ENCODE measurements around the gene ACTN3.

The ACTN3 gene

DNA sequence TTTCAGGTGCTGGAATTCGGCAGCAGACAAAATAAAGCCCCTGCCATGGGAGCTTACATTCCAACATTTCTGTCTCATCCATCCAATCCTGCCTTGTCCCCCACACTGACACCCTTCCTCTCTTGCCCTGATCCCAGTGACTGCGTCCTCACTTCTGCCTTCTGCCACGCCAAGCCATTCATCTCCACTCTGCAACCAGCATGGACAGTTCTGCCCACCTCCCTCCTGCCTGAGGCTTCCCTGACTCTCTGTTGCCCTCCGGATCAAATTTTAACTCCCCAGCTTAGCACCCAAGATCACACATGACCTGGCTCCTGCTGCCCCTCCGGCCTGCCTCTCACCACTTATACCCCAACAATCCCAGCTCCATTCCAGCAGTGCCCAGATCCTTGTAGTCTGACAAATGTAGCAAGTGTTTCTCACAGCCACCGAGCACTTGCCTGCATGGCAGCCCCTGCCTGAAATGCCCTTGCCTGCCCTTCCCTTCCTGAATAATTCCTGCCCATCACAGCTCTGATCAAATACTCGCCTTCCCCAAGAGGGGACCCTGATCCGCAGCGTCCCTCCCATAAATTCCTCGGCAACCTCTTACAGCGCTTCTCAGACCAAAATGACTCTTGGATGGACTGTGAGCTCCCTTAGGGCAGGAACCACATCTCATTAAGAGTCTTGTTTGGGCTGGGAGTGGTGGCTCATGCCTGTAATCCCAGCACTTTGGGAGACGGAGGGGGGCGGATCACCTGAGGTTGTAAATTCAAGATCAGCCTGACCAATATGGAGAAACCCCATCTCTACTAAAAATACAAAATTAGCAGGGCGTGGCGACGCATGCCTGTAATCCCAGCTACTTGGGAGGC lies 2.3 kb downstream of the ACTN3 start:
- ATAC-seq (replicated peaks) (no peak), DNase-seq (no peak)
- Mint-ChIP-seq H3K4me1 (ENCODE audit: low read depth in 2 of 2) (peaks cover 11 to 16% of the 10 kb centered on the region in 2 donors), H3K27ac (peak overlapping the region in 1 of 2 donors; percentile 35), H3K4me3 (no peak overlapping the region), H3K36me3 (ENCODE audit: insufficient read depth) (no peaks in the 10 kb centered on the region), H3K27me3 (no peaks in the 10 kb centered on the region), H3K9me3 (no peaks in the 10 kb centered on the region)

DNA sequence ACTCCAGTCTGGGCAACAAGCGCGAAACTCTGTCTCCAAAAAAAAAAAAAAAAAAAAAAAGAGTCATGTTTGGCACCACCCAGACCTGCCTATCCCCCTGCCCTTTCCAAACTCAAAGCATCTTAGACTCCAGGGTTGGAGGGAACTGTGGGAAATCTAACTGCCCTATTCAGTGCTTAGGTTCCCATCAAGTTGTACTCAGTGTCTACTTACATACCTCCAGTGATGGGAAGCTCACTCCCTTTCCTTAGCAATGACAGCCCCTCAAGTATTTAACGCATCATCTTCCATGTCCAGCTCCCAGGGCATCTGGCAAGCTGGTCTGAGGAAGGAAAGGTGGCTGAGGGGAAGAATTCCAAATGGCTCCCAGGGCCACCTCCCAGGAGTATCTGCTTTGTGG lies 3.0 kb downstream of the ACTN3 start:
- Mint-ChIP-seq H3K27ac (no peak overlapping the region), H3K36me3 (ENCODE audit: insufficient read depth) (no peaks in the 10 kb centered on the region), H3K27me3 (no peaks in the 10 kb centered on the region), H3K4me3 (no peak overlapping the region), H3K9me3 (no peaks in the 10 kb centered on the region), H3K4me1 (ENCODE audit: low read depth in 2 of 2) (peaks cover 6 to 11% of the 10 kb centered on the region in 2 donors)
- DNase-seq (no peak), ATAC-seq (replicated peaks) (no peak)

DNA sequence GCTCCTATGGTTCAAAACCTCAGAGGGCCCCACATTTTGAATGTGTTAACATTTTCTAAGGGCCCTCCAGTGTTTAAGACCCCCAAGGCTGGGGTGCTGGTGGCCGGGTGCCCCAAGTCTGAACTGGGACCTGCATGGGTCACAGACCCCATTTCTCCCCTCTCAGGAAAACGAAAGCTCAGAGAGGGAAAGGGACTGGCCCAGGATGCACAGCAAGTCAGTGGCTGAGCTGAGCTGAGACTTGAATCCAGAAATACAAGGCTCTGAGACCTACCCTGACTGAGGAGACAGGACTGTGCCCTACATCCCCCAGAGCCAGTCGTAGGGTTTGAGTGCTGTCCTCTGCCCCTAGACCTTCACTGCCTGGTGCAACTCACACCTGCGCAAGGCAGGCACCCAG lies 4.2 kb downstream of the ACTN3 start:
- Mint-ChIP-seq H3K36me3 (ENCODE audit: insufficient read depth) (no peaks in the 10 kb centered on the region), H3K4me3 (no peak overlapping the region)

DNA sequence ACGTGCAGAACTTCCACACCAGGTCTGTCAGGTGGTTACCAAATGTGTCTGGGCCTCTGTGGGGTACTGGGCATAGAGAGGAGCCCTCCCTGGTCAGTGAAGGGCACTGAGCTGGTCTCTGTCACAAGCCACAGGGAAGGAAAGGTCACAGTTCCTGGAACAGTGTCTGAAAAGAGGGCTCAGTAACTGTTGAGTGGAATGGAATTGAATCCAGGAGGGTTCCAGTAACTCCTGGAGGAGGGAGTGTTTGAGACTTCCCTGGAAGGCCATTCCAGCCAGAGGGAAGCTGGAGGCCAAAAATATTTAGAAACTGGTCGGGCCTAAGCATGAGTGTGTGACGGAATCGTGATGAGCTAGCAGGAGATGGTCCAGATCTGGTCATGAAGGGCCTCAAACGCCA lies 7.9 kb downstream of the ACTN3 start:
- H3K4me1 Mint-ChIP-seq (ENCODE audit: low read depth in 2 of 2): no peaks in the 10 kb centered on the region
- ATAC-seq (replicated peaks) (no peak), DNase-seq (no peak)
- H3K27ac Mint-ChIP-seq: no peak overlapping the region
- H3K9me3 Mint-ChIP-seq: no peaks in the 10 kb centered on the region
- peaks cover 4% of the 10 kb centered on the region for H3K36me3 Mint-ChIP-seq (ENCODE audit: insufficient read depth)
- no peak overlapping the region for H3K4me3 Mint-ChIP-seq
- peaks cover 0 to 7% of the 10 kb centered on the region in 2 donors for H3K27me3 Mint-ChIP-seq

More for the DNA sequence above, 4.2 kb downstream of the ACTN3 start:
- no peak for DNase-seq
- no peak overlapping the region for H3K27ac Mint-ChIP-seq
- no peaks in the 10 kb centered on the region for H3K27me3 Mint-ChIP-seq
- no peaks in the 10 kb centered on the region for H3K9me3 Mint-ChIP-seq
- no peak for ATAC-seq (replicated peaks)
- peaks cover 3 to 6% of the 10 kb centered on the region in 2 donors for H3K4me1 Mint-ChIP-seq (ENCODE audit: low read depth in 2 of 2)

DNA sequence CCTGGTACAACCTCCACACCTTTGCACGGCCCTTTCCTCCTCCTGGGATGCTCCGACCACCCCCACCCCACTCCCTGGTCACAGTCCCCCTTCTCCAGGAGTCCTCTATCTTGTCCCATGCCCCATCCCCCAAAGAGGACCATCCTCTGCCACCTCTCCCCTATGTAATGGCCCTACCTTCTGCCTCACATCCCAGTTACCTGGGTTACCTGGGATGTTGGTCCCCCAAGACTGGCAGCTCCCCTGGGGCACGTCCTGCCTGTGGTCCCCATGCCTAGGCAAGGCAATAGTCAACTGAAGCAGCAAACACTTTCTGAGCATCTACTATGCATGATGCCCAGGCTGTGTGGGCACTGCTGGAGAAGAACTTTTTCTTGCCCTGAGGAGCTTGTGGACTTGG lies 8.7 kb downstream of the ACTN3 start:
- Mint-ChIP-seq H3K4me3 (no peak overlapping the region), H3K9me3 (no peaks in the 10 kb centered on the region), H3K27me3 (peaks cover 0 to 7% of the 10 kb centered on the region in 2 donors), H3K4me1 (ENCODE audit: low read depth in 2 of 2) (no peaks in the 10 kb centered on the region), H3K27ac (no peak overlapping the region), H3K36me3 (ENCODE audit: insufficient read depth) (peaks cover 4% of the 10 kb centered on the region)
- ATAC-seq (replicated peaks) (no peak), DNase-seq (no peak)

DNA sequence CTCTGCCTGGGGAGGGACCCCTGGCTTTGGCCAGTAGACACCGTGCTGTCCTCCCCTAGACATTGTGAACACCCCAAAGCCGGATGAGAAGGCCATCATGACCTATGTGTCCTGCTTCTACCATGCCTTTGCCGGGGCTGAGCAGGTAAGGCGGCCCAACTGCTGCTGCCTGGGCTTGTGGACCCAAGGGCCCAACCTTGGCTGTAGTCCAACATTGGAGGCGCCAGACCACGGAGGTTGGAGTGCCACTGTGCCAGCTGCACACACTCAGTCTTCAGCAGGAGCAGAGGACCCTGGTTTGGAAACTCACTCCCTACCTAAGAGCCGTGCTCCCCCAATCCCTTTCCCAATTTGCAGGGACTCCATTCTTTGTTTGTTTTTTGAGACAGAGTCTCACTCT lies 9.4 kb downstream of the ACTN3 start:
- Mint-ChIP-seq H3K27me3 (peaks cover 0 to 7% of the 10 kb centered on the region in 2 donors), H3K4me3 (no peak overlapping the region), H3K36me3 (ENCODE audit: insufficient read depth) (peaks cover 4% of the 10 kb centered on the region), H3K27ac (no peak overlapping the region), H3K9me3 (no peaks in the 10 kb centered on the region), H3K4me1 (ENCODE audit: low read depth in 2 of 2) (no peaks in the 10 kb centered on the region)
- DNase-seq: no peak
- ATAC-seq (replicated peaks): no peak

DNA sequence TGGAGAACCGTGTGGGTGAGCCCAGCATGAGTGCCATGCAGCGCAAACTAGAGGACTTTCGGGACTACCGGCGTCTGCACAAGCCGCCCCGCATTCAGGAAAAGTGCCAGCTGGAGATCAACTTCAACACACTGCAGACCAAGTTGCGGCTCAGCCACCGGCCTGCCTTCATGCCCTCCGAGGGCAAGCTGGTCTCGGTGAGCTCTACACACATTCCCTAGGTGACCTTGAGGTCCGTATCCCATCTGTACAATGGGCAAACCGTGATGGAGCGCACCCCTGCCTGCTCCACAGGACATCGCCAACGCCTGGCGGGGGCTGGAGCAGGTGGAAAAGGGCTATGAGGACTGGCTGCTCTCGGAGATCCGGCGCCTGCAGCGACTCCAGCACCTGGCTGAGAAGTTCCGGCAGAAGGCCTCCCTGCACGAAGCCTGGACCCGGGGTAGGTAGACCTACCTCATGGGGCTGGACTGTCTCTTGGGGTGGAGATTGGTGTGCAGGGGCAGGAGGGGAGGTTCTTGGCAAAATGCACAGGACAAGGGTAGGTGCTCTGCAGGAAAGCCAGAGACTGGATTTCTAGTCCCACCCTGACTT lies 11.1 kb downstream of the ACTN3 start:
- H3K27me3 Mint-ChIP-seq: peaks cover 0 to 7% of the 10 kb centered on the region in 2 donors
- no peak overlapping the region for H3K27ac Mint-ChIP-seq
- H3K36me3 Mint-ChIP-seq (ENCODE audit: insufficient read depth): peaks cover 4% of the 10 kb centered on the region
- no peaks in the 10 kb centered on the region for H3K4me1 Mint-ChIP-seq (ENCODE audit: low read depth in 2 of 2)
- DNase-seq (no peak), ATAC-seq (replicated peaks) (no peak)
- H3K4me3 Mint-ChIP-seq: no peak overlapping the region
- H3K9me3 Mint-ChIP-seq: no peaks in the 10 kb centered on the region

DNA sequence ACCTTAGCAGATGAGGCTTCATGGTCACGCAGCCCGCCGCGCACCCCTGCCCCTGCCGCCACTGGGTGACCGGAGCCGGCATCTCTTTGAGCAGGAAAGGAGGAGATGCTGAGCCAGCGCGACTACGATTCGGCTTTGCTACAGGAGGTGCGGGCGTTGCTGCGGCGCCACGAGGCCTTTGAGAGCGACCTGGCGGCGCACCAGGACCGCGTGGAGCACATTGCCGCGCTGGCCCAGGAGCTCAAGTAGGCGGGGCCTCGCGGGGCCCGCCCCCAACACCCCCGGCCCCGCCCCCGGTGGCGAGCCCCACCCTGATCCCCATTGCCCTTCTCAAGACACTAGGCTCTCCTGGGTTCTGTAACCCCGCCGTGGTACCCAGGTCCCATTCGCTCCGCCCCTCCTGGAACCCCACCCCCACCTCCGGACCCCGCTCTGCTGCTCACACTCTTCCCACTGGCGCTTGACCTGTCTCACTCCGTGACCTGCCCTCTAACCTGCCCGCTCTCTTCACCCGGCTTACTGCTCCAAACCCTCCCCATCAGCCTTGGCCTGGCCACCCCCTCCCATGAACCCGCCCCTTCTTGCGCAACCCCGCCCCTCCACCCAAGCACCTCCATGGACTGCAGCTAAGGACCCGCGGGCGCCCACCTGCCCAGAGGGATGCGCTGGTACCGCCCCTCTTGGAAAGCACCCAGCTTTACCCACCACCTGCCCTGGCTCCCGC lies 12.6 kb downstream of the ACTN3 start:
- ATAC-seq (replicated peaks): peak; percentile 80
- Mint-ChIP-seq H3K4me1 (ENCODE audit: low read depth in 2 of 2) (no peaks in the 10 kb centered on the region), H3K4me3 (peak overlapping the region in 1 of 2 donors; percentile 42), H3K9me3 (no peaks in the 10 kb centered on the region), H3K27ac (no peak overlapping the region), H3K36me3 (ENCODE audit: insufficient read depth) (peaks cover 4% of the 10 kb centered on the region), H3K27me3 (peaks cover 0 to 7% of the 10 kb centered on the region in 2 donors)
- DNase-seq: no peak

DNA sequence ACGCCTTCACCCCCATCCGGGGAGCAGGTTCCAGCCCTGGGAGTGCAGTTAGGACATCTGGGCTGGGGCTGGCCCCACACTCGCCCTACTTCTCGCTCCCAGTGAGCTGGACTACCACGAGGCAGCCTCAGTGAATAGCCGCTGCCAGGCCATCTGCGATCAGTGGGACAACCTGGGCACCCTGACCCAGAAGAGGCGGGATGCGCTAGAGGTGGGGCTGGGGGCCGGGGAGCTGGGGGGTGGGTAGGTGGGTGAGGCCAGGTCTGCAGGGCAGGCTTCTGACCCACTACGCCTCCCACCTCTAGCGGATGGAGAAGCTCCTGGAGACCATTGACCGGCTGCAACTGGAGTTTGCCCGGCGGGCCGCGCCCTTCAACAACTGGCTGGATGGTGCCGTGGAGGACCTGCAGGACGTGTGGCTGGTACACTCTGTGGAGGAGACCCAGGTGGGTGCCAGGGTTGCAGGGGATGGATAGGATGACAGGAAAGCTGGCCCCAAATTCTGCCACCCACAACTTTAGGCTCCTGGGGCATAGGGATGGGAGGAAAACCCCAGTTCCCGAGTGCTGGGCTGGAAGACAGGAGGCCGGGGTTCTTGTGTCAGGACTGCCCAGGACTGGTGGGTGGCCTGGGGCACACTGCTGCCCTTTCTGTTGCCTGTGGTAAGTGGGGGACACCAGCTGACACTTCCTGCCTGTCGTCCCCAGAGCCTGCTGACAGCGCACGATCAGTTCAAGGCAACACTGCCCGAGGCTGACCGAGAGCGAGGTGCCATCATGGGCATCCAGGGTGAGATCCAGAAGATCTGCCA lies 13.4 kb downstream of the ACTN3 start:
- ATAC-seq (replicated peaks): no peak
- Mint-ChIP-seq H3K27ac (no peak overlapping the region), H3K4me3 (no peak overlapping the region), H3K27me3 (peaks cover 0 to 7% of the 10 kb centered on the region in 2 donors), H3K36me3 (ENCODE audit: insufficient read depth) (peaks cover 4% of the 10 kb centered on the region), H3K4me1 (ENCODE audit: low read depth in 2 of 2) (no peaks in the 10 kb centered on the region), H3K9me3 (no peaks in the 10 kb centered on the region)
- DNase-seq: no peak

DNA sequence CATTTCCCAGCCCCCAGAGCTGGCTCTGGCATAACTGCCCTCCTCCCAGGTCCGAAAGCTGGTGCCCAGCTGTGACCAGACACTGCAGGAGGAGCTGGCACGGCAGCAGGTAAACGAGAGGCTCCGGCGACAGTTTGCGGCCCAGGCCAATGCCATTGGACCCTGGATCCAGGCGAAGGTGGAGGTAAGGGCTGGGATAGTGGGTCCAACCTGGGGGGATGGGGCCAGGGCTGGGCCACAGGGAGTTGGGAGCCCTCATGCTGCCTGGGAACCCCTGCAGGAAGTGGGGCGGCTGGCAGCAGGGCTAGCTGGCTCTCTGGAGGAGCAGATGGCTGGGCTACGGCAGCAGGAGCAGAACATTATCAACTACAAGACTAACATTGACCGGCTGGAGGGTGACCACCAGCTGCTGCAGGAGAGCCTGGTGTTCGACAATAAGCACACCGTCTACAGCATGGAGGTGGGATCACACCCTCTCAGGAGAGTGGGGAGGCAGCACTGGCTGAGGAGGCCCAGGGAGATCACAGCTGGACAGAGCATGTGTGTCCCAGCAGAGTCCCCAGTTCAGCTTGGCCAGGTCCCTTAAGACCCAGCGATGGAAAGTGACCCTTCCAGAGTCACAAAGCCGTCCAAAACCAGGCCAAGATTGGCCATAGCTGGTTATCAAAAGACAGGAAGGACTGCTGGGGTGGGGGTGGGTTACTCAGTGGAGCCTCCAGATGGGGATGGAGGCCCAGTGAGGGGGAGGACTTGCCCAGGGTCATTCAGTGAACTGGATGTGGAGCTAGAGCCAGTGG lies 14.7 kb downstream of the ACTN3 start:
- DNase-seq: no peak
- H3K36me3 Mint-ChIP-seq (ENCODE audit: insufficient read depth): peaks cover 2% of the 10 kb centered on the region
- H3K4me1 Mint-ChIP-seq (ENCODE audit: low read depth in 2 of 2): no peaks in the 10 kb centered on the region
- ATAC-seq (replicated peaks): no peak
- no peak overlapping the region for H3K27ac Mint-ChIP-seq
- peaks cover 0 to 7% of the 10 kb centered on the region in 2 donors for H3K27me3 Mint-ChIP-seq
- H3K9me3 Mint-ChIP-seq: no peaks in the 10 kb centered on the region
- H3K4me3 Mint-ChIP-seq: no peak overlapping the region

DNA sequence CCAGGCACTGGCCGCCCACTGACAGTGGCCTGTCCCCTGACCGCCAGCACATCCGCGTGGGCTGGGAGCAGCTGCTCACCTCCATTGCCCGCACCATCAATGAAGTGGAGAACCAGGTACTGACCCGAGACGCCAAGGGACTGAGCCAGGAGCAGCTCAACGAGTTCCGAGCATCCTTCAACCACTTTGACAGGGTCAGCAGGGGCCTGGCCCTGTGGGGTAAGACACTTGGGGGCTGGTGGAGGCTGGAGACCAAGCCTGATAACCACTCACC lies 15.2 kb downstream of the ACTN3 start:
- no peak overlapping the region for H3K27ac Mint-ChIP-seq
- peaks cover 0 to 1% of the 10 kb centered on the region in 2 donors for H3K4me1 Mint-ChIP-seq (ENCODE audit: low read depth in 2 of 2)
- H3K9me3 Mint-ChIP-seq: no peaks in the 10 kb centered on the region
- ATAC-seq (replicated peaks): no peak
- H3K27me3 Mint-ChIP-seq: peaks cover 0 to 9% of the 10 kb centered on the region in 2 donors
- no peak overlapping the region for H3K4me3 Mint-ChIP-seq
- DNase-seq: no peak
- no peaks in the 10 kb centered on the region for H3K36me3 Mint-ChIP-seq (ENCODE audit: insufficient read depth)

DNA sequence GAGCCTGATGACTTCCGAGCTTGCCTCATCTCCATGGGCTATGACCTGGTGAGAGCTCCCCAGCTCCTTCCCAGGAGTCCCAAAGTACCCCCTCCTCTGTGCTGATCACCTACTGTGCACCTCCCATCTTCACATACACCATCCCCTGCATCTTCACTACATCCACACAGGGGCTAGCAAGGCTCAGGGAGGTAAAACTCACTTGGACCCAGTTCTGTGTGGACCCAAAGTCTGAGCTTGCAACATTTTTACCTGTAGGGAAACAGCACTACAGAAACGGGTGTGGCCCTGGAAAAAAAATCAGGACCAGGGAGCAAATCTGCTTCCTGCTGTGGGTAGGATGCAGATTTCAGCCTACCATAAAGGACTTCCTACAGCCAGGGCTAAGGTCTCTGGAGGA lies 15.6 kb downstream of the ACTN3 start:
- Mint-ChIP-seq H3K9me3 (no peaks in the 10 kb centered on the region), H3K27ac (no peak overlapping the region), H3K4me1 (ENCODE audit: low read depth in 2 of 2) (peaks cover 0 to 3% of the 10 kb centered on the region in 2 donors), H3K4me3 (no peak overlapping the region), H3K36me3 (ENCODE audit: insufficient read depth) (no peaks in the 10 kb centered on the region), H3K27me3 (peaks cover 0 to 9% of the 10 kb centered on the region in 2 donors)
- DNase-seq (no peak), ATAC-seq (replicated peaks) (no peak)
